WTC11 (cell line): ENCODE measurements around the gene CELF4. TPM values are rescaled to one million over a fixed set of nuclear protein-coding genes. Genes with fewer than 3 reads are reported as not detected.

Experiments used
- ATAC-seq: fragments of 200-7000 bp; cut with Tn5 transposase; 2 replicates; pipeline ENCODE4 v1.10.0; 2021; ENCODE audit warnings: mild to moderate bottlenecking, moderate library complexity
- CTCF ChIA-PET: fragments of 300-600 bp; sonication (Branson Sonifier 250); formaldehyde crosslinking; loops from one replicate; lab custom pipeline; 2021; ENCODE audit warnings: antibody characterized with exemption; lab: Charles Lee
- POLR2A ChIA-PET: fragments of 350-600 bp; sonication (Branson Sonifier 250); formaldehyde crosslinking; loops from one replicate; lab custom pipeline; 2021; ENCODE audit warnings: antibody characterized with exemption; lab: Charles Lee
- DNase-seq: peaks from one replicate; pipeline ENCODE4 v3.0.0; 2021; ENCODE audit warnings: low spot score
- H3K27ac Mint-ChIP-seq: 2 replicates; pipeline ENCODE4 v1.8.0; 2021; ENCODE audit warnings: mixed read lengths
- H3K27me3 Mint-ChIP-seq: 2 replicates; pipeline ENCODE4 v1.8.0; 2021; ENCODE audit warnings: low read depth, mild to moderate bottlenecking, moderate library complexity, mixed read lengths
- H3K36me3 Mint-ChIP-seq: 2 replicates; pipeline ENCODE4 v1.8.0; 2021; ENCODE audit warnings: mixed read lengths
- H3K4me1 Mint-ChIP-seq: 2 replicates; pipeline ENCODE4 v1.8.0; 2022; ENCODE audit warnings: mixed read lengths
- H3K4me3 Mint-ChIP-seq: 2 replicates; pipeline ENCODE4 v1.8.0; 2021; ENCODE audit warnings: mild to moderate bottlenecking, moderate library complexity, mixed read lengths
- H3K9me3 Mint-ChIP-seq: 2 replicates; pipeline ENCODE4 v1.8.0; 2021; ENCODE audit warnings: mixed read lengths
- CBFB ChIP-seq: sonication (generic); formaldehyde crosslinking; IDR thresholded peaks from 2 replicates; pipeline ENCODE4 v1.8.1; 2022; ENCODE audit warnings: mild to moderate bottlenecking, low read depth, missing genetic modification reagents
- CREB1 ChIP-seq: sonication (generic); formaldehyde crosslinking; IDR thresholded peaks from 2 replicates; pipeline ENCODE4 v1.8.0; 2023; ENCODE audit warnings: mild to moderate bottlenecking, missing genetic modification reagents
- GRHL2 ChIP-seq: fragments of 250-450 bp; sonication (Bioruptor Pico); IDR thresholded peaks from 2 replicates; pipeline ENCODE4 v1.8.0; 2022; ENCODE audit warnings: mild to moderate bottlenecking, moderate library complexity; ENCODE audit not compliant: insufficient replicate concordance, severe bottlenecking
- GTF2I ChIP-seq: fragments of 250-450 bp; sonication (Bioruptor Pico); conservative IDR thresholded peaks from 2 replicates; pipeline ENCODE4 v1.4.0; 2021; ENCODE audit warnings: mild to moderate bottlenecking
- JAZF1 ChIP-seq: fragments of 250-450 bp; sonication (Bioruptor Pico); IDR thresholded peaks from 2 replicates; pipeline ENCODE4 v1.9.0; 2021; ENCODE audit warnings: moderate library complexity, mild to moderate bottlenecking, inconsistent platforms
- NFE2L1 ChIP-seq: sonication (generic); formaldehyde crosslinking; IDR thresholded peaks from 2 replicates; pipeline ENCODE4 v1.8.1; 2023; ENCODE audit warnings: missing genetic modification reagents
- OVOL2 ChIP-seq: fragments of 250-450 bp; sonication (Bioruptor Pico); IDR thresholded peaks from 2 replicates; pipeline ENCODE4 v1.9.0; 2021; ENCODE audit warnings: mild to moderate bottlenecking, borderline replicate concordance
- RORB ChIP-seq: fragments of 250-450 bp; sonication (Bioruptor Pico); IDR thresholded peaks from 2 replicates; pipeline ENCODE4 v1.9.0; 2021; ENCODE audit warnings: mild to moderate bottlenecking
- SMAD3 ChIP-seq: sonication (generic); formaldehyde crosslinking; IDR thresholded peaks from 2 replicates; pipeline ENCODE4 v1.8.0; 2022; ENCODE audit warnings: missing genetic modification reagents, mild to moderate bottlenecking, borderline replicate concordance
- SOX15 ChIP-seq: fragments of 250-450 bp; sonication (Bioruptor Pico); IDR thresholded peaks from 2 replicates; pipeline ENCODE4 v1.9.0; 2021; ENCODE audit warnings: mild to moderate bottlenecking
- TEAD1 ChIP-seq: sonication (generic); formaldehyde crosslinking; IDR thresholded peaks from 2 replicates; pipeline ENCODE4 v1.8.0; 2022; ENCODE audit warnings: mild to moderate bottlenecking, missing genetic modification reagents
- ZNF121 ChIP-seq: sonication (generic); formaldehyde crosslinking; IDR thresholded peaks from 2 replicates; pipeline ENCODE4 v1.8.0; 2023; ENCODE audit warnings: missing genetic modification reagents
- ZNF396 ChIP-seq: fragments of 250-450 bp; sonication (Bioruptor Pico); IDR thresholded peaks from 2 replicates; pipeline ENCODE4 v1.8.0; 2021; ENCODE audit warnings: mild to moderate bottlenecking, moderate library complexity, borderline replicate concordance
- total RNA-seq: library from RNA; stranded (reverse); gene quantifications from 3 replicates; pipeline ENCODE4 v1.2.3, GENCODE V29; 2021
- TF ChIP-seq, protein P1 (sequence below): sonication (generic); formaldehyde crosslinking; IDR thresholded peaks from 2 replicates; pipeline ENCODE4 v1.8.1; 2022; ENCODE audit warnings: low read depth, missing genetic modification reagents, borderline replicate concordance
- TF ChIP-seq, protein P2 (sequence below): sonication (generic); formaldehyde crosslinking; IDR thresholded peaks from 2 replicates; pipeline ENCODE4 v1.8.1; 2022; ENCODE audit warnings: mild to moderate bottlenecking, missing genetic modification reagents, moderate library complexity, borderline replicate concordance
- TF ChIP-seq, protein P3 (sequence below): sonication (generic); formaldehyde crosslinking; IDR thresholded peaks from 2 replicates; pipeline ENCODE4 v1.8.0; 2023; ENCODE audit warnings: missing genetic modification reagents
- TF ChIP-seq, protein P4 (sequence below): sonication (generic); formaldehyde crosslinking; IDR thresholded peaks from 2 replicates; pipeline ENCODE4 v1.8.0; 2022; ENCODE audit warnings: missing genetic modification reagents

Gene CELF4
- total RNA-seq, 1 experiment from 2014 or later = 2.9 TPM

DNA sequence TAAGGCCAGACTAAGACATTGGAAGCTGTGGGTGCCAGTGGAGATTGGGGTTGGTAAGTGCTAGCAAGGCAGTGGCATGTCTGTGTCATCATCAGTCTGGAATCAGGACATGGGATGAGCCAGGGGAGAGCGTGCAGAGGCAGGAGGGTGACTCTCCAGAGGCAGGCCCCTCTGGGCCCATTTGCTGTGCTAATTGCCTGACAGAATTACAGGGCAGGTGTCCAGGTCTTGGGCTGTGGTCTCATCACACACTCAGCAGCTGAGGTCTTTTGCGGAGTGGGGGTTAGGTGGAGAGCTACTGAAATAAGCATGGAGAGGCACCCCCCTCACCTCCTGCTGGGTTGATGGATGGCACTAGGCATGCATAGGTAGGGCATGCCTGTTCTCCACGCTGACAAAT is 57.4 kb downstream of the CELF4 start:
- Mint-ChIP-seq H3K36me3 (0 out of 2 replicates have a peak, but pooled peaks cover 3% of the 10 kb centered on the region), H3K4me1 (peaks cover 4% of the 10 kb centered on the region; the same call in 1 of the 2 replicates), H3K27me3 (peaks cover 47% of the 10 kb centered on the region), H3K27ac (no peak overlapping the region), H3K4me3 (no peak overlapping the region), H3K9me3 (peaks cover 23% of the 10 kb centered on the region)
- DNase-seq (no peak), ATAC-seq (no peak)
- POLR2A ChIA-PET = no interaction called here
- CTCF ChIA-PET = interaction anchor here (1.5 to 1.6 kb wide), 2 partner anchors 30 to 71 kb away, joined by 4 to 5 read pairs; no protein-coding TSS in a partner anchor
- no peak for TF ChIP-seq RORB (CRISPR knock-in tag)
- no peak for TF ChIP-seq CBFB (CRISPR knock-in tag)
- no peak for TF ChIP-seq GTF2I
- TF ChIP-seq NFE2L1 (CRISPR knock-in tag) = no peak

DNA sequence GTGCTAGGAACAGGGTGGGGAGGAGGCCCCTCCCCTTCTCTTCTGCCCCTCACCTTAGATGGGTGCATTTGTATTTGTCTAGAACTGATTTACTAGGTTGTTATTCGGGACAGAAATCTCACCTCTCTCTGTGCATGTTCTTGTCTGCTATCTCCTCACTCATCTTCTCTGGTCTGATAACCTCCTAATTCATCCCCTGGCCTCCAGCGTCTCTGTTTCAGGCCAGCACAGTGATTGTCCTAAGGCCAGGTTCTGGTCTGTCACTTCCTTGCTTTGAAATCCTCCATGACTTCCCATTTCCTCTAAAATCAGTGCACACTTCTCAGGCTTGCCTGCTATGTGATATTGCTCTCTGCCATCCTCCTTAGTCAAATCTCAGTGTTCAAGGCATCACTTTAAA is 58.4 kb downstream of the CELF4 start:
- H3K9me3 Mint-ChIP-seq = peaks cover 21% of the 10 kb centered on the region
- peaks cover 7% of the 10 kb centered on the region for H3K4me1 Mint-ChIP-seq
- DNase-seq (no peak), ATAC-seq (no peak)
- ChIA-PET POLR2A (no interaction called here), CTCF (interaction anchor here (1.6 kb wide), 1 partner anchor 31 kb away, joined by 5 read pairs; no protein-coding TSS in a partner anchor)
- 0 out of 2 replicates have a peak, but pooled peaks cover 3% of the 10 kb centered on the region for H3K36me3 Mint-ChIP-seq
- no peak overlapping the region for H3K27ac Mint-ChIP-seq
- H3K27me3 Mint-ChIP-seq = peaks cover 37% of the 10 kb centered on the region
- H3K4me3 Mint-ChIP-seq = no peak overlapping the region
- TF ChIP-seq OVOL2 (CRISPR knock-in tag) (no peak), ZNF121 (CRISPR knock-in tag) (no peak), JAZF1 (CRISPR knock-in tag) (no peak), CBFB (CRISPR knock-in tag) (no peak), CREB1 (CRISPR knock-in tag) (no peak), RORB (CRISPR knock-in tag) (no peak), SOX15 (CRISPR knock-in tag) (no peak), TEAD1 (CRISPR knock-in tag) (no peak), ZNF396 (no peak)
- TF ChIP-seq, protein P1, sequence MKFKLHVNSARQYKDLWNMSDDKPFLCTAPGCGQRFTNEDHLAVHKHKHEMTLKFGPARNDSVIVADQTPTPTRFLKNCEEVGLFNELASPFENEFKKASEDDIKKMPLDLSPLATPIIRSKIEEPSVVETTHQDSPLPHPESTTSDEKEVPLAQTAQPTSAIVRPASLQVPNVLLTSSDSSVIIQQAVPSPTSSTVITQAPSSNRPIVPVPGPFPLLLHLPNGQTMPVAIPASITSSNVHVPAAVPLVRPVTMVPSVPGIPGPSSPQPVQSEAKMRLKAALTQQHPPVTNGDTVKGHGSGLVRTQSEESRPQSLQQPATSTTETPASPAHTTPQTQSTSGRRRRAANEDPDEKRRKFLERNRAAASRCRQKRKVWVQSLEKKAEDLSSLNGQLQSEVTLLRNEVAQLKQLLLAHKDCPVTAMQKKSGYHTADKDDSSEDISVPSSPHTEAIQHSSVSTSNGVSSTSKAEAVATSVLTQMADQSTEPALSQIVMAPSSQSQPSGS (CRISPR knock-in tag) = no peak
- TF ChIP-seq, protein P2, sequence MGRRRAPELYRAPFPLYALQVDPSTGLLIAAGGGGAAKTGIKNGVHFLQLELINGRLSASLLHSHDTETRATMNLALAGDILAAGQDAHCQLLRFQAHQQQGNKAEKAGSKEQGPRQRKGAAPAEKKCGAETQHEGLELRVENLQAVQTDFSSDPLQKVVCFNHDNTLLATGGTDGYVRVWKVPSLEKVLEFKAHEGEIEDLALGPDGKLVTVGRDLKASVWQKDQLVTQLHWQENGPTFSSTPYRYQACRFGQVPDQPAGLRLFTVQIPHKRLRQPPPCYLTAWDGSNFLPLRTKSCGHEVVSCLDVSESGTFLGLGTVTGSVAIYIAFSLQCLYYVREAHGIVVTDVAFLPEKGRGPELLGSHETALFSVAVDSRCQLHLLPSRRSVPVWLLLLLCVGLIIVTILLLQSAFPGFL (CRISPR knock-in tag) = no peak
- TF ChIP-seq, protein P3, sequence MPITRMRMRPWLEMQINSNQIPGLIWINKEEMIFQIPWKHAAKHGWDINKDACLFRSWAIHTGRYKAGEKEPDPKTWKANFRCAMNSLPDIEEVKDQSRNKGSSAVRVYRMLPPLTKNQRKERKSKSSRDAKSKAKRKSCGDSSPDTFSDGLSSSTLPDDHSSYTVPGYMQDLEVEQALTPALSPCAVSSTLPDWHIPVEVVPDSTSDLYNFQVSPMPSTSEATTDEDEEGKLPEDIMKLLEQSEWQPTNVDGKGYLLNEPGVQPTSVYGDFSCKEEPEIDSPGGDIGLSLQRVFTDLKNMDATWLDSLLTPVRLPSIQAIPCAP (CRISPR knock-in tag) = no peak
- TF ChIP-seq, protein P4, sequence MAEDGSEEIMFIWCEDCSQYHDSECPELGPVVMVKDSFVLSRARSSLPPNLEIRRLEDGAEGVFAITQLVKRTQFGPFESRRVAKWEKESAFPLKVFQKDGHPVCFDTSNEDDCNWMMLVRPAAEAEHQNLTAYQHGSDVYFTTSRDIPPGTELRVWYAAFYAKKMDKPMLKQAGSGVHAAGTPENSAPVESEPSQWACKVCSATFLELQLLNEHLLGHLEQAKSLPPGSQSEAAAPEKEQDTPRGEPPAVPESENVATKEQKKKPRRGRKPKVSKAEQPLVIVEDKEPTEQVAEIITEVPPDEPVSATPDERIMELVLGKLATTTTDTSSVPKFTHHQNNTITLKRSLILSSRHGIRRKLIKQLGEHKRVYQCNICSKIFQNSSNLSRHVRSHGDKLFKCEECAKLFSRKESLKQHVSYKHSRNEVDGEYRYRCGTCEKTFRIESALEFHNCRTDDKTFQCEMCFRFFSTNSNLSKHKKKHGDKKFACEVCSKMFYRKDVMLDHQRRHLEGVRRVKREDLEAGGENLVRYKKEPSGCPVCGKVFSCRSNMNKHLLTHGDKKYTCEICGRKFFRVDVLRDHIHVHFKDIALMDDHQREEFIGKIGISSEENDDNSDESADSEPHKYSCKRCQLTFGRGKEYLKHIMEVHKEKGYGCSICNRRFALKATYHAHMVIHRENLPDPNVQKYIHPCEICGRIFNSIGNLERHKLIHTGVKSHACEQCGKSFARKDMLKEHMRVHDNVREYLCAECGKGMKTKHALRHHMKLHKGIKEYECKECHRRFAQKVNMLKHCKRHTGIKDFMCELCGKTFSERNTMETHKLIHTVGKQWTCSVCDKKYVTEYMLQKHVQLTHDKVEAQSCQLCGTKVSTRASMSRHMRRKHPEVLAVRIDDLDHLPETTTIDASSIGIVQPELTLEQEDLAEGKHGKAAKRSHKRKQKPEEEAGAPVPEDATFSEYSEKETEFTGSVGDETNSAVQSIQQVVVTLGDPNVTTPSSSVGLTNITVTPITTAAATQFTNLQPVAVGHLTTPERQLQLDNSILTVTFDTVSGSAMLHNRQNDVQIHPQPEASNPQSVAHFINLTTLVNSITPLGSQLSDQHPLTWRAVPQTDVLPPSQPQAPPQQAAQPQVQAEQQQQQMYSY (CRISPR knock-in tag) = no peak

DNA sequence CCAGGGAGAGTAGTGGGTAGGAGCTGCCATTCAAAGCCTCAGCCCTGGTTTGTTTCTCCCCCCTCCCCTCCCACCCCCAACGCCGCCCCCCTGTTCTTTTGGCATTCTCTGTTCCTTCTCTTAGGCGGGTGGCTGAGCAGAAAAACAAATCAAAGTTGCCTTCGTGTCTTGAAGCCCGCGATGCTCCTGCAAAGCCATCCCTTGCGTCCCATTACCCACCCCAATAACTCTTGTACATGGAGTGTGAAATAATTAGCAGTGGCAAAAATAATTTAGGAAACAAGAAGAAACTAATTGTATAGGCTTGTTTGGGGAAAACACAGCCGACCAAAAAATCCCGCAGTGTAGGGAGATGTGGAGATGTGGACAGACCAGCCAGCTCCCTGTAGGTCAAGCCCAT is 59.6 kb downstream of the CELF4 start:
- Mint-ChIP-seq H3K4me3 (no peak overlapping the region), H3K27me3 (peaks cover 30% of the 10 kb centered on the region), H3K36me3 (0 out of 2 replicates have a peak, but pooled peaks cover 3% of the 10 kb centered on the region), H3K4me1 (peaks cover 7% of the 10 kb centered on the region), H3K9me3 (peaks cover 19% of the 10 kb centered on the region), H3K27ac (no peak overlapping the region)
- ATAC-seq (no peak), DNase-seq (no peak)
- ChIA-PET POLR2A (no interaction called here), CTCF (no interaction called here)
- TF ChIP-seq GRHL2 (CRISPR knock-in tag) (no peak), SMAD3 (CRISPR knock-in tag) (no peak)
